ENCODE data around the gene NDUFS7.
A peak's percentile ranks its signal among the peaks of the same experiment; 100 is the strongest.

The NDUFS7 gene

GRCh38 chr19:1400281-1401137 is 16.8 kb downstream of the NDUFS7 start:
- no peak for DNase-seq (ENCODE audit: low spot score)

GRCh38 chr19:1401138-1401888 is 17.6 kb downstream of the NDUFS7 start, which contains the start of gene GAMT:
GAMT (minus strand) TSS chr19:1401542; CDS start chr19:1401476, 66 bp downstream.
- no peak for DNase-seq (ENCODE audit: low spot score)

- DNase-seq (ENCODE audit: low spot score): no peak
Measured at GRCh38 chr19:1401889-1402217, 18.1 kb downstream of the NDUFS7 start.

- no peak for DNase-seq (ENCODE audit: low spot score)
Measured at GRCh38 chr19:1402411-1403070, 18.8 kb downstream of the NDUFS7 start.

- peak; percentile 98 for DNase-seq (ENCODE audit: low spot score)
Measured at GRCh38 chr19:1406774-1407527, 23.2 kb downstream of the NDUFS7 start.

- DNase-seq (ENCODE audit: low spot score): no peak
Measured at GRCh38 chr19:1407528-1408299, 24.0 kb downstream of the NDUFS7 start, which contains the start of gene DAZAP1. DAZAP1 (plus strand) TSS chr19:1407586; CDS start chr19:1407774, 188 bp downstream.

- DNase-seq (ENCODE audit: low spot score): no peak
Measured at GRCh38 chr19:1408300-1409203, 24.8 kb downstream of the NDUFS7 start.

- no peak for DNase-seq (ENCODE audit: low spot score)
Measured at GRCh38 chr19:1409204-1410005, 25.7 kb downstream of the NDUFS7 start.

- no peak for DNase-seq (ENCODE audit: low spot score)
Measured at GRCh38 chr19:1410136-1410786, 26.6 kb downstream of the NDUFS7 start.

GRCh38 chr19:1410789-1411188 is 27.1 kb downstream of the NDUFS7 start:
- DNase-seq (ENCODE audit: low spot score): no peak

- DNase-seq (ENCODE audit: low spot score): peak; percentile 97
Measured at GRCh38 chr19:1411255-1412191, 27.8 kb downstream of the NDUFS7 start.

GRCh38 chr19:1412323-1412923 is 28.7 kb downstream of the NDUFS7 start:
- DNase-seq (ENCODE audit: low spot score): no peak

GRCh38 chr19:1412995-1413800 is 29.5 kb downstream of the NDUFS7 start:
- DNase-seq (ENCODE audit: low spot score): no peak

- no peak for DNase-seq (ENCODE audit: low spot score)
Measured at GRCh38 chr19:1416014-1416841, 32.5 kb downstream of the NDUFS7 start.

GRCh38 chr19:1417145-1417544 is 33.4 kb downstream of the NDUFS7 start:
- DNase-seq (ENCODE audit: low spot score): no peak
